HL-60 (cell line): Measurements from ENCODE around the gene KATNAL1.

Source experiments
- GABPA ChIP-seq: IDR thresholded peaks from 2 replicates; pipeline ENCODE4 v1.6.1; 2012; ENCODE audit warnings: low read depth
- POLR2AphosphoS5 ChIP-seq: IDR thresholded peaks from 2 replicates; pipeline ENCODE4 v1.6.1; 2012; ENCODE audit warnings: low read depth
- REST ChIP-seq: IDR thresholded peaks from 2 replicates; pipeline ENCODE4 v1.6.1; 2012; ENCODE audit warnings: low read depth; ENCODE audit not compliant: insufficient replicate concordance
- TF ChIP-seq, protein P1 (sequence below): IDR thresholded peaks from one replicate; pipeline ENCODE4 v1.5.1; 2011; ENCODE audit warnings: low read length, control low read depth, inconsistent platforms; ENCODE audit not compliant: insufficient read depth

DNA sequence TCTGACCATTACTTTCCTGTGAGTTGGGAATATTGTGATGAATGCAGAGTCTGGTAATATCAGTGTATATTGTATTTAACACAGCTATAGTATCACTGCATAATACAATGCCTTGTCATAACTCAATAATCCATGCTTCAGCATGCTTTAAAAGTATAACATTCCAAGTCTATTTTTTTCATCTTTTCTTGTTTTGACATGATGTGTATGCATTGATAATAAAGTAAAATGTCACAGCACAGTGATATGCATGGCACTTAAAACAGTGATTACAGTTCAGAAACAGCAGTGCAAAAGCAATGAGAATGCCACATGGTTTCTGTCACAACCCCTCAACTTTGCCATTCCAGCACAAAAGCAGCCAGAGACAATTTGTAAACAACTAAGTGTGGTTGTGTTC is 17.8 kb downstream of the KATNAL1 start:
- TF ChIP-seq, protein P1, sequence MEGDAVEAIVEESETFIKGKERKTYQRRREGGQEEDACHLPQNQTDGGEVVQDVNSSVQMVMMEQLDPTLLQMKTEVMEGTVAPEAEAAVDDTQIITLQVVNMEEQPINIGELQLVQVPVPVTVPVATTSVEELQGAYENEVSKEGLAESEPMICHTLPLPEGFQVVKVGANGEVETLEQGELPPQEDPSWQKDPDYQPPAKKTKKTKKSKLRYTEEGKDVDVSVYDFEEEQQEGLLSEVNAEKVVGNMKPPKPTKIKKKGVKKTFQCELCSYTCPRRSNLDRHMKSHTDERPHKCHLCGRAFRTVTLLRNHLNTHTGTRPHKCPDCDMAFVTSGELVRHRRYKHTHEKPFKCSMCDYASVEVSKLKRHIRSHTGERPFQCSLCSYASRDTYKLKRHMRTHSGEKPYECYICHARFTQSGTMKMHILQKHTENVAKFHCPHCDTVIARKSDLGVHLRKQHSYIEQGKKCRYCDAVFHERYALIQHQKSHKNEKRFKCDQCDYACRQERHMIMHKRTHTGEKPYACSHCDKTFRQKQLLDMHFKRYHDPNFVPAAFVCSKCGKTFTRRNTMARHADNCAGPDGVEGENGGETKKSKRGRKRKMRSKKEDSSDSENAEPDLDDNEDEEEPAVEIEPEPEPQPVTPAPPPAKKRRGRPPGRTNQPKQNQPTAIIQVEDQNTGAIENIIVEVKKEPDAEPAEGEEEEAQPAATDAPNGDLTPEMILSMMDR, result no peak
- TF ChIP-seq REST (no peak), GABPA (no peak), POLR2AphosphoS5 (no peak)
